ENCODE measurements around the gene SCAPER.
"Not testable (repeated sequence)": the region's sequence is repeated elsewhere in the genome, so short reads cannot be mapped to it uniquely, and the experiment has no call there.

Gene SCAPER

DNA sequence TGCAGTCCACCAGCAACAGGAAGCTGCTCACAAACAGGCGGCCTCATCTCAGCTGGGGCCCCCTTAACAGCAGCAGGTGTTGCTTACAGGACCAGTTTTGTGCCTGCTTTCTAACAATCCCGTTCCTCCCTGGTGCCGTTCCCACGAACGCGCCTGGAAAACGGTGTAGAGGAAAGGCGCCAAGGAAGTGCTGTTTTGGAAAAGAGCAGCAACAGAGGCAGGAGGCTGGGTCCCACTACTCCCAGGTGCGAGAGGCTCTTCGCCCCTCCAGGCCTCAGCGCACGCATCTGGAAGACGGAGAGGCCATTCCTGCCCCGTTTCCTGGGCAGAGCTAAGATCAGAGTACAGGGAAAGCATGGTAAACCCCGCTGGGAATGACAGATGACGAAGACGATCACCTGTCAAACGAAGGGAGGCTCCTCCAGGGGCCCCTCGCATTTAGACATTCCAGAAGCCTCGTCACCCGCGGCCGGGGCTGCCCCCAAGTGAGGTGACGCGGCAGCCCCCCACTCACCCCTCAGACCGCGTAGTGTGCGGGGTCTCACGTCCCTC is 603 bp downstream of the SCAPER start:
- peak in 2 of 5 donors; percentile 3 to 13 for DNase-seq

DNA sequence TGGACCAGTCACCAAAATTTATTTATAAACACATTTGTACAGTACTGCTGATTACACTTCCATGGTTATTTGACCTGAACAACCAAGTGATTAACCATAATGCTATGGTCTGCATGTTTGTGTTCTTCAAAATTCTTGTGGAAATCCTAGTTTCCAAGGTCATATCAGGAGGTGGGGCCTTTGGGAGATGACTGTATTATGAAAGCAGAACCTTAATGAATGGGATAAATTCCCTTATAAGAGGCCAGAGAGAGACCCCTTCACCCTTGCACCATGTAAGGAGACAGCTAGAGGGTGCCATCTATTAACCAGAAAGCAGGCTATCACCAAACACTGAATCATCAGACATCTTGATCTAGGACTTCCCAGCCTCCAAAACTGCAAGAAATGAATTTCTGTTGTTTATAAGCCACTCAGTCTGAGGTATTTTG is 1.9 kb downstream of the SCAPER start:
- peak in 1 of 5 donors; percentile 46 for DNase-seq

DNA sequence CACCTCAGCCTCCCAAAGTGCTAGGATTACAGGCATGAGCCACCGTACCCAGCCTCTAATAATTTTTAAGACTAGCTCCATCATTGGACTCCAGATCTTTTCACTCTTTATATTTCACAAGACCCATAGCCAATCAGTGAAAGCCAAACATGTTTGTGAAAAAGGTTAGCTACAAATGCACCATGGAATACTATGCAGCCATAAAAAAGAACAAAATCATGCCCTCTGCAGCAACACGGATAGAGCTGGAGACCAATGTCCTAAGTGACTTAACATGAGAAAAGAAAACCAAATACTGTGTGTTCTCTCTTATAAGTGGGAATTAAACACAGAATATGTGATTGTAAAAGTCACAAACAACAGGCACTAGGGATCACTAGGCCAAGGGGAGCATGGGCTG is 3.2 kb downstream of the SCAPER start:
- DNase-seq: no peak

DNA sequence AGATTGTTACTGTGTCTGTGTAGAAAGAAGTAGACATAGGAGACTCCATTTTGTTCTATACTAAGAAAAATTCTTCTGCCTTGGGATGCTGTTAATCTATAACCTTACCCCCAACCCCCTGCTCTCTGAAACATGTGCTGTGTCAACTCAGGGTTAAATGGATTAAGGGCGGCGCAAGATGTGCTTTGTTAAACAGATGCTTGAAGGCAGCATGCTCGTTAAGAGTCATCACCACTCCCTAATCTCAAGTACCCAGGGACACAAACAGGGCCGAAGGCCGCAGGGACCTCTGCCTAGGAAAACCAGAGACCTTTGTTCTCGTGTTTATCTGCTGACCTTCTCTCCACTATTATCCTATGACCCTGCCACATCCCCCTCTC is 5.2 kb downstream of the SCAPER start:
- not testable (repeated sequence) for DNase-seq

DNA sequence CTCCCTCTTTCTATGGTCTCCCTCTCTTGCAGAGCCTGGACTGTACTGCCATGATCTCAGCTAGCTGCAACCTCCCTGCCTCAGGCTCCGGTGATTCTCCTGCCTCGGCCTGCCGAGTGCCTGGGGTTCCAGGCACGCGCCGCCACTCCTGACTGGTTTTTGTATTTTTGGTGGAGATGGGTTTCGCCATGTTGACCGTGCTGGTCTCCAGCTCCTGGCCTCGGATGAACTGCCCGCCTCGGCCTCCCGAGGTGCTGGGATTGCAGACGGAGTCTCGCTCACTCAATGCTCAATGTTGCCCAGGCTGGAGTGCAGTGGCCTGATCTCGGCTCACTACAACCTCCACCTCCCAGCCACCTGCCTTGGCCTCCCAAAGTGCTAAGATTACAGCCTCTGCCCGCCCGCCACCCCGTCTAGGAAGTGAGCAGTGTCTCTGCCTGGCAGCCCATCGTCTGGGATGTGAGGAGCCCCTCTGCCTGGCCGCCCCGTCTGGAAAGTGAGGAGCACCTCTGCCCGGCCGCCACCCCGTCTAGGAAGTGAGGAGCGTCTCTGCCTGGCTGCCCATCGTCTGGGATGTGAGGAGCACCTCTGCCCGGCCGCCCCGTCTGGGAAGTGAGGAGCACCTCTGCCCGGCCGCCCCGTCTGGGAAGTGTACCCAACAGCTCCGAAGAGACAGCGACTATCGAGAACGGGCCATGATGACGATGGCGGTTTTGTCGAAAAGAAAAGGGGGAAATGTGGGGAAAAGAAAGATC is 5.8 kb downstream of the SCAPER start:
- DNase-seq: not testable (repeated sequence)

DNA sequence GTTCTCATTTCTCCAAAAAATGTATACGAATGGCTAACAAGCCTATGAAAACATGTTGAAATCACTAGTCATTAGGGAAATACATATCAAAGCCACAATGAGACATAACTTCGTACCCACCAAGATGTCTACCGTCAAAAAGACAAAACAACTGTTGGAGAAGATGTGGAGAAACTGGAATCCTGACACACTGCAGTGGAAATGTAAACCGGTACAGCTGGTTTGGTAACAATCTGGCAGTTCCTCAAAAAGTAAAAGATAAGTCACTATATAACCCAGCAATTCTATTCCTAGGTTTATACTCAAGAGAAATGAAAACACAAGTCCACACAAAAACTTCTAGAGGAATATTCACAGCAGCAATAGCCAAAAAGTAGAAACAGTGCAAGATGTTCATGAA is 7.0 kb downstream of the SCAPER start:
- no peak for DNase-seq

DNA sequence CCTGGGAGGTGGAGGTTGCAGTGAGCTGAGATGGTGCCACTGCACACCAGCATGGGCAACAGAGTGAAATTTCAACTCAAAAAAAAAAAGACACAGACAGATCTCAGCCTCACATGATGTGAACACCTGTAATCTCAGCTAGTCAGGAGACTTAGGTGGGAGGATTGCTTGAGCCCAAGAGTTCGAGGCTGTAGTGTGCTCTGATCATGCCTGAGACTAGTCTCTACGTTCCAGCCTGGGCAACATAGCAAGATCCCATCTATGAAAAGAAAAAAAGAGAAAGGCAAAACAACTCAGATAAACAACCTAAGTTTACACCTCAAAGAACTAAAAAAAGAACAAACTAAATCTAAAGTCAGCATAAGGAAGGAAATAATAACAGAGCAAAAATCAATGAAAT is 11.0 kb downstream of the SCAPER start:
- DNase-seq: no peak

DNA sequence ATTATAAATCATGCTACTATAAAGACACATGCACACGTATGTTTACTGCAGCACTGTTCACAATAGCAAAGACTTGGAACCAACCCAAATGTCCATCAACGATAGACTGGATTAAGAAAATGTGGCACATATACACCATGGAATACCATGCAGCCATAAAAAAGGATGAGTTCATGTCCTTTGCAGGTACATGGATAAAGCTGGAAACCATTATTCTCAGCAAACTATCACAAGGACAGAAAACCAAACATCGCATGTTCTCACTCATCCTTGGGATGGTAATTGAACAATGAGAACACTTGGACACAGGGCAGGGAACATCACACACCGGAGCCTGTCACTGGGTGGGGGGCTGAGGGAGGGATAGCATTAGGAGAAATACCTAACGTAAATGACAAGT is 12.3 kb downstream of the SCAPER start:
- not testable (repeated sequence) for DNase-seq

DNA sequence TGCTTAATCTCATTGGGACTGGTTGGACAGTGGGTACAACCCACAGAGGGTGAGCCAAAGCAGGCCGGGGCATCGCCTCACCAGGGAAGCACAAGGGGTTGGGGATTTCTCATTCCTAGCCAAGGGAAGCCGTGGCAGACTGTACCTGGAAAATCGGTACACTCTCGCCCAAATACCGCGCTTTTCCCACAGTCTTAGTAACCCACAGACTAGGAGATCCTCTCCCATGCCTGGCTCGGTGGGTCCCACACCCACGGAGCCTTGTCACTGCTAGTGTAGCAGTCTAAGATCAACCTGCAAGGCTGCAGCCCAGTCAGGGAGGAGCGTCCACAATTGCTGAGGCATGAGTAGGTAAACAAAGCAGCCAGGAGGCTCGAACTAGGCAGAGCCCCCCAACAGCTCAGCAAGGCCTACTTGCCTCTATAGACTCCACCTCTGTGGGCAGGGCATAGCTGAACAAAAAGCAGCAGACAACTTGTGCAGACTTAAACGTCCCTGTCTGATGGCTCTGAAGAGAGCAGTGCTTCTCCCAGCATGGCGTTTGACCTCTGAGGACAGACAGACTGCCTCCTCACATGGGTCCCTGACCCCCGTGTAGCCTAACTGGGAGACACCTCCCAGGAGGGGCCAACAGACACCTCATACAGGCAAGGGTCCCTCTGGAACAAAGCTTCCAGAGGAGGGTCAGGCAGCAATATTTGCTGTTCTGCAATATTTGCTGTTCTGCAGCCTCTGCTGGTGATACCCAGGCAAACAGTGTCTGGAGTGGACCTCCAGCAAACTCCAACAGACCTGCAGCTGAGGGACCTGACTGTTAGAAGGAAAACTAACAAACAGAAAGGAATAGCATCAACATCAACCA is 17.6 kb downstream of the SCAPER start:
- DNase-seq: not testable (repeated sequence)

DNA sequence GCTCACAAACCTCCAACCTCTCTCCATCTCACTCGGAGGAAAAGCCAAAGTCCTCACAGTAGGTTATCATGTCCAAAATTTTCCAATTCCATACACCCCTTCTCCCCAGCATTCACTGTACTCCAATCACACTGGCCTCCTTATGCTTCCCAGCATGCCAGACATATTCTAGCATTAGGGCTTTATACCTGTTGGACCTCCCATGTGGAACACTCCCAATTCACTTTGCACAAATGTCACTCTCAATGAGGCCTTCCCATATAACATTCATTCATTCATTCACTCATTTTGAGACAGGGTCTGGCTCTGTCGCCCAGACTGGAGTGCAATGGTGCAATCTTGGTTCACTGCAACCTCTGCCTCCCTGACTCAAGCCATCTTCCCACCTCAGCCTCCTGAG is 19.9 kb downstream of the SCAPER start:
- DNase-seq: no peak

DNA sequence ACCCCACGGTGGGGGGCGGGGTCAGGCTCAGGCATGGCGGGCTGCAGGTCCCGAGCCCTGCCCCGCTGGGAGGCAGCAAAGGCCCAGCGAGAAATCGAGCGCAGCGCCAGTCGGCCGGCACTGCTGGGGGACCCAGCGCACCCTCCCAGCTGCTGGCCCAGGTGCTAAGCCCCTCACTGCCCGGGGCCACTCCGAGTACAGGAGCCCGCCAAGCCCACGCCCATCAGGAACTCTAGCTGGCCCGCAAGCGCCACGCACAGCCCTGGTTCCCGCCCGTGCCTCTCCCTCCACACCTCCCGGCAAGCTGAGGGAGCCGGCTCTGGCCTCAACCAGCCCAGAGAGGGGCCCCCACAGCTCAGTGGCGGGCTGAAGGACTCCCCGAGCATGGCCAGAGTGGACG is 29.2 kb downstream of the SCAPER start:
- DNase-seq: no peak

DNA sequence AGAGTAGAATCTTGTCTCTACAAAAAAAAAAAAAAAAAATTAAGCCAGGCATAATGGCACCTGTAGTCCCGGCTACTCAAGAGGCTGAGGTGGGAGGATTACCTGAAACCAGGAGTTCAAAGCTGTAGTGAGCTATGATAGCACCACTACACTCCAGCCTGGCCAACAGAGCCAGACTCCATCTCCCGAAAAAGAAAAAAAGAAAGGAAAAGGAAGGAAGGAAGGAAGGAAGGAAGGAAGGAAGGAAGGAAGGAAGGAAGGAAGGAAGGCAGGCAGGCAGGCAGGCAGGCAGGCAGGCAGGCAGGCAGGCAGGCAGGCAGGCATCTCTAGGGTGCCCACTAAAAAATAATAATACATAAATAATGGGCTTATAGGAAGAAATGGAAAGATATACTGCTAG is 32.1 kb downstream of the SCAPER start:
- not testable (repeated sequence) for DNase-seq

DNA sequence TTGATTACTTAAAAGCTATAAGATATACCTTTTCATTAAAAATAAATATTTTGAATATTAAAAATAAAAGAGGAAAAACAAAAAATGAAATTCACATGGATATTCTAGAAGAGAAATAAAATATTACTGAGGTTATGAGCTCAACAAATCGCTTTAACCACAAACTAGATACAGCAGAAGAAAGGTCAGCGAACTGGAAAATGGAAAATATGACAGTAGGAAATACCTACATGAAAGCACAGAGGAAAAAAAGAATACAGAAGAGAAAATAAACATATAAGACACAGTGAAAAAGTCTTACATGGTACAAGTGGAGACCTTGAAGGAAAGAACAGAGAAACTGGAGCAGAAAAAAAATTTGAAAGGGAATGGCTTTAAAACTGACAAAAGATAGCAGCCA is 33.2 kb downstream of the SCAPER start:
- DNase-seq: no peak

DNA sequence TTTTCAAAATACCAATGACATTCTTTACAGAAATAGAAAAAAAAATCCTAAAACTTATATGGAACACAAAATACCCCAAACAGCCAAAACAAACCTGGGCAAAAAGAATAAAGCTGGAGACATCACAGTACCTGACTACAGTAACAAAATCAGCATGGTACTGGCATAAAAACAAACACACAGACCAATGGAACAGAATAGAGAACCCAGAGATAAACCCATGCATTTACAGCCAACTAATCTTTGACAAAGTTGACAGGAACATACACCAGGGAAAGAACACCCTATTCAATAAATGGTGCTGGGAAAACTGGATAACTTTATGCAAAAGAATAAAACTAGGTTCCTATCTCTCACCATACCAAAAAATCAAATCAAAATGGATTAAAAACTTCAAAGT is 36.4 kb downstream of the SCAPER start:
- no peak for DNase-seq

DNA sequence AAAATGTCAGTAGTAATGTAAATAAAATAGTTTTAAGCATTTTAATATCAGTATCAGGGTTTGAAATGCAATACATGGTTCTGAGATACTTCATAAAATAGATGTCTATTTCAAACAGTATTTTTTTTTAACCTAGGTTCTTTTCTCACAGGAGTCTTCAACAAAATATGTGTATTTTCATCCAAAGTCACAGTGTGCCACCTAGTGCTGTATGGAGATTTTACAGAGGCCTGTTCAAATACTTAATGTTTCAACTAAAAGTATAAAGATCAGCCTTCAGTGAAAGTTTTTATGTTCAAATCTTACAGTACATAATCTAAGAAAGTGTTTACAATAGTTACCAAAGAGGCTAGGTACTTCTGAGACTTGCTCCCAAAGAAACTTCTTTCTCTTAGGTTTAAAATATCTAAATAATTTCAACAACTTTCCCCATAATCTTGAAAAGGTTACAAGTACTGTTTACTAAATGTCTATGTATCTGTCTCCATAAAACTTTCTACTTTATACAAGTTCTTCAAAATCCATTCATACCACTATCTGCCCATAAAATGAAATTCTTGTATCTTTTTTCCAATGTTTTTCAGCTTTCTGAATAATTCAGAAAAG is 38.3 kb downstream of the SCAPER start:
- no peak for DNase-seq

DNA sequence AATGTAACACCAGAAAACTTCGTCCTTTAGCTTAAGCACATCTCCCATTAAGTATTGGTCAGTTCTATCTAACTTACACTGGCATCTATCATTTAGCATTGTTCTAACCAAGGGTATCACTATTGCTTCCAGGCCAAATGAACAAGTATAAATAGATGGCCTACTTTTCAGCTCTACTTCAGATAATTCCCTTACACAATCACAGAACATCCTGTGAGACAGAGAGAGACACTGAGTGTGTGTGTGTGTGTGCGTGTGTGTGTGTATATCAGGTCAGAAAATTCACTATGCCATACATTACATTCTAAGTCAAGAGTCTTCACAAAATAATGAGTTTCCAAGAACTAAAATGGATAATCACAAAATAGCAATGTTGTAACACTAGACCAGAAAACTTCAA is 39.1 kb downstream of the SCAPER start:
- no peak for DNase-seq

DNA sequence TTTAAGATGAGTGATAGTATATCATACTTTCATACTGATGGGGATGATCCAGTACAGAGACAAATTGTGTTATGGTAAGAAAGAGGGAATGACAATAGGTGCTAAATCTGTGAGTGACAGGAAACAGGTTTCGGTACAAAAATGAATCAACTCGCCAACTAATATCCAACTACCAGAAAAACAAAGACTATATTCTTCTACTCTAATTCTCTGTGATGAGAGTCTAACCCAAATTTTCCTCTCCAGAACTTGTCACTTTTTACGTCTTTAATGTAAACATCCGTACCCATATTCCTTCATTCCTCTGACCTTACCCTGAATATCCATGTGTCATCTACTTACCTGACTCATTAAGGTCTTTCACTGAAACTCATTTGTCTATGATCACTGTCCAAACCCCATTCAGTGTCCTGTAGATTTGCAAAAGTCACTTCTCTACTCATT is 39.6 kb downstream of the SCAPER start:
- peak in 1 of 5 donors; percentile 35 for DNase-seq

DNA sequence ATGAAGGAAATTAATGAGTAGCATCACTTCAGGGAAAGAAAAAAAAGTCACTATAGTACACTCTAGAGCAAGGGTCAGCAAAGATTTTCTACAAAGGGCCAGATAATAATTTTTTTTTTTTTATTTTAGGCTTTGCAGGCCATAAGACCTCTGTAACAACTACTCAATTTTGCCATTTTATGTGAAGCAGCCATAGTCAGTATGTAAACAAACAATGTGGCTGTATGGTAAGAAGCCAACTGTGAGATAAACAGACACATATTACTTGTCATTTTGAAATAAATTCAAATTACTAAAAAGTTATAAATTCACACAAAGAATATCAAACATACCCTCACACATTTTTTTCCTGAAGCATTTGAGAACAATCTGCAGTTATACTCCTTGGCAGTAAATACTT is 40.6 kb downstream of the SCAPER start:
- no peak for DNase-seq

DNA sequence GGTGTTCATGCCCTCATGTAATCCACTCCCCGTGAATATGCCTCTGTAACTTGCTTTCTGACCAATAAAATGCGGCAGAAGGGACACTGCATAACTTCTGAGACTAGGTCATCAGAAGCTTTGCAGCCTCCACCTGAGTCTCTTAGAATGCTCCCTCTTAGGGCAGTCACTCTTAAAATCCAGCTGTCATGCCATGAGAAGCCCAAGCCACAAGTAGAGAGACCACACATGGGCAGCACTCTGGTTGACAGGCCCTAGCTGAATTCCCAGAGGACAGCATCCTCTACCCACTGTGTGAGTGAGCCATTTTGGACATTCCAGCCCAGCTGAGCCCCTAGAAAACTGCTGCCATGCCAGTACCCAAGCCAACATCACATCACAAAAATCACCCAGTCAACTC is 41.4 kb downstream of the SCAPER start:
- DNase-seq: no peak

DNA sequence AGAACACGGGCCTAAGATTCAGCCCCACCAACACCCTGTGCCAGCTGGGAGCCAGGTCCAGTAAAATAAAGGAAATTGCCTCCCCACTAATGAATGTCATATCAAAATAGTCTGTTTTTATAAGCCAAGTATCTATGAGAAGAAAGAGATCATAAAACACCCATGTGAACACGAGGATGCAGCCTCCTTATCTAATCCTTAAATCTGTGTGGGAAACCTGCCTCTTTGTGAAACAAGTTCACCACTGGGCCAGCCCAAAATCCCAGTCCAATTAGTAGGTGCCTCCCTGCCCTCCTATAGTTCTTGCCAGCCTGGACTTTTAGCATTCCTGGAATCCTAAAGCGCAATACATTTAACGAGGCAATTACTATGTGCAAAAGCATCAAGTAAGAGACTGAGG is 42.0 kb downstream of the SCAPER start:
- no peak for DNase-seq

DNA sequence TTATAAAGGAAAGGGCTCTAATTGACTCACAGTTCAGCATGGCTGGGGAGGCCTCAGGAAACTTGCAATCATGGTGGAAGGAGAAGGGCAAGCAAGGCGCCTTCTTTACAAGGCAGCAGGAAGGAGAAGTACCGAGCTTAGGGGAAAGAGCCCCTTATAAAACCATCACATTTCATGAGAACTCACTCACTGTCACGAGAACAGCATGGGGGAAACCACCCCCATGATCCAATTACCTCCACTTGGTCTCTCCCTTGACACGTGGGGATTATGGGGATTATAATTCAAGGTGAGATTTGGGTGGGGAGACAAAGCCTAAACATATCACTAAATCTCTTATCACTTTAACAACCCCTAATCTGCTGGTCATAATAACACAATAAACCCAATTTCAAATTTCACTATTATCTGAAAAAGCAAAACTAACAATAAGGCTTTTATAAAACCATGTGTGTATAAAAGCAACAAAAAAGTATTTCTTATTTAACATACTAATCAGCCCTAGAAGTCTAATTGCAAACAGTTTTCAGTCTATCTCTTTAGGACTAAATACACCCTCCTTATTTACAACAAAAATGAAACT is 43.2 kb downstream of the SCAPER start:
- DNase-seq: no peak

DNA sequence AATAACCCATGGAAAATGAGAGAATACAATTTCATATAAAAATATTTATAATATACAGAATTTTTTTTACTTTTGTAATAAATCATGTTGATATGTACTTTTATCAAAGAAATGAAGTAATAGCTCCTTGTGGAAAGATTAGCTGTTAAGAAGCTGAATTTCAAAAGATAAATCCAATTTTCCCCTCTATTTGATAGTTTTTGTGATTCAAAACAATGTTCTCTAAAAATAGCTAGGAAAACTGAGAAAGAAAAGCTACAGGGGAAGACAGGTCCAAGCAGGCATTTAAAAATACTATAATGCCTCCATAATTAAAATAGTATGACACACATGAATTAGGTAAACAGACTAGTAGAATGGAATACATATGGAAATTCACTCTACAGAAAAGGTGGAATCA is 44.9 kb downstream of the SCAPER start:
- no peak for DNase-seq

DNA sequence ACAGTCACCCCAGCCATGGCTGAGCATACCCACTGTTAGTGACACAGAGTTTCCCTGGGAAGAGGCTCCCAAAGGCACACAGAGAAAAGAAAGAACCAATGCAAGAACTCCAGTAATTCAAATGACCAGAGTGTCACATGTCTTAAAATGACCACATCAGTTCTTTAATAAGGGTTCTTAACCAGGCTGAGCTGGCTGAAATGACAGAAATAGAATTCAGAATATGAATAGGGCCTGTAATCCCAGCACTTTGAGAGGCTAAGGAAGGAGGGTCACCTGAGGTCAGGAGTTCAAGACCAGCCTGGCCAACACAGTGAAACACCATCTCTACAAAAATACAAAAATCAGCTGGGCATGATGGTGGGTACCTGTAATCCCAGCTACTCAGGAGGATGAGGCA is 54.8 kb downstream of the SCAPER start:
- DNase-seq: not testable (repeated sequence)

Measured in T-helper 1 cell (primary cell).